Activated CD8-positive, alpha-beta T cell treated with anti-CD3 and anti-CD28 coated beads for 36 hours (primary cell): ENCODE data around the gene PPAT. TPM values are rescaled to one million over a fixed set of nuclear protein-coding genes. Genes with fewer than 3 reads are reported as not detected.

Experiments
- ATAC-seq: fragments of 200-7000 bp; cut with Tn5 transposase; one replicate; pipeline ENCODE4 v1.10.0; 2021; ENCODE audit warnings: mild to moderate bottlenecking, moderate library complexity
- CTCF ChIA-PET: fragments of 350-600 bp; sonication (Branson Sonifier 250); formaldehyde crosslinking; loops from one replicate; lab custom pipeline; 2021; ENCODE audit warnings: antibody characterized with exemption; lab: Charles Lee
- POLR2A ChIA-PET: fragments of 350-600 bp; sonication (Branson Sonifier 250); formaldehyde crosslinking; loops from one replicate; lab custom pipeline; 2021; ENCODE audit warnings: antibody characterized with exemption; lab: Charles Lee
- DNase-seq: peaks from one replicate; pipeline ENCODE4 v3.0.0-alpha.2; 2020
- H3K27ac Mint-ChIP-seq: one replicate; pipeline ENCODE4 v1.8.0; 2021; ENCODE audit warnings: mild to moderate bottlenecking, mixed read lengths
- H3K27me3 Mint-ChIP-seq: one replicate; pipeline ENCODE4 v1.8.0; 2021; ENCODE audit warnings: mixed read lengths
- H3K36me3 Mint-ChIP-seq: one replicate; pipeline ENCODE4 v1.8.0; 2021; ENCODE audit warnings: low read depth, mixed read lengths
- H3K4me1 Mint-ChIP-seq: one replicate; pipeline ENCODE4 v1.8.0; 2021; ENCODE audit warnings: low read depth, mixed read lengths
- H3K4me3 Mint-ChIP-seq: one replicate; pipeline ENCODE4 v1.8.0; 2021; ENCODE audit warnings: mild to moderate bottlenecking, moderate library complexity, mixed read lengths
- H3K9me3 Mint-ChIP-seq: one replicate; pipeline ENCODE4 v1.8.0; 2021; ENCODE audit warnings: mixed read lengths
- intact Hi-C: fragments of 100-400 bp; cut with micrococcal nuclease; formaldehyde crosslinking; loops from one replicate; pipeline ENCODE4 v1.10.0; 2022
- total RNA-seq, 2 experiments: library from RNA; stranded (reverse); gene quantifications; one replicate each; pipeline ENCODE4 v1.2.3, GENCODE V29; 2021
- TF ChIP-seq, protein P1 (sequence below): fragments of 200-600 bp; IDR thresholded peaks from one replicate; pipeline ENCODE4 v1.8.0; 2022; ENCODE audit warnings: antibody characterized with exemption, mild to moderate bottlenecking

Gene PPAT
- total RNA-seq, 2 experiments from 2014 or later = 44.1 to 46.9 TPM

GRCh38 chr4:56465599-56466295 is 30.3 kb upstream of the PPAT start:
- ChIA-PET POLR2A (interaction anchor here (0.8 to 2.4 kb wide), 11 partner anchors 8 to 189 kb away, joined by 3 to 14 read pairs (median 4); partner anchors contain the start of genes AASDH, PAICS and PPAT), CTCF (interaction anchor here (0.5 to 2.4 kb wide), 3 partner anchors 12 to 334 kb away, joined by 3 to 7 read pairs (median 5); no protein-coding TSS in a partner anchor)
- Mint-ChIP-seq H3K9me3 (no peaks in the 10 kb centered on the region), H3K36me3 (peaks cover 49% of the 10 kb centered on the region), H3K4me1 (peaks cover 59% of the 10 kb centered on the region), H3K4me3 (peak overlapping the region; percentile 94), H3K27ac (peak overlapping the region; percentile 95), H3K27me3 (no peaks in the 10 kb centered on the region)
- DNase-seq (no peak), ATAC-seq (no peak)
- TF ChIP-seq, protein P1, sequence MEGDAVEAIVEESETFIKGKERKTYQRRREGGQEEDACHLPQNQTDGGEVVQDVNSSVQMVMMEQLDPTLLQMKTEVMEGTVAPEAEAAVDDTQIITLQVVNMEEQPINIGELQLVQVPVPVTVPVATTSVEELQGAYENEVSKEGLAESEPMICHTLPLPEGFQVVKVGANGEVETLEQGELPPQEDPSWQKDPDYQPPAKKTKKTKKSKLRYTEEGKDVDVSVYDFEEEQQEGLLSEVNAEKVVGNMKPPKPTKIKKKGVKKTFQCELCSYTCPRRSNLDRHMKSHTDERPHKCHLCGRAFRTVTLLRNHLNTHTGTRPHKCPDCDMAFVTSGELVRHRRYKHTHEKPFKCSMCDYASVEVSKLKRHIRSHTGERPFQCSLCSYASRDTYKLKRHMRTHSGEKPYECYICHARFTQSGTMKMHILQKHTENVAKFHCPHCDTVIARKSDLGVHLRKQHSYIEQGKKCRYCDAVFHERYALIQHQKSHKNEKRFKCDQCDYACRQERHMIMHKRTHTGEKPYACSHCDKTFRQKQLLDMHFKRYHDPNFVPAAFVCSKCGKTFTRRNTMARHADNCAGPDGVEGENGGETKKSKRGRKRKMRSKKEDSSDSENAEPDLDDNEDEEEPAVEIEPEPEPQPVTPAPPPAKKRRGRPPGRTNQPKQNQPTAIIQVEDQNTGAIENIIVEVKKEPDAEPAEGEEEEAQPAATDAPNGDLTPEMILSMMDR = no peak
- intact Hi-C loops = loop anchor here (2.0 kb wide), 1 partner anchor 29 kb away; the partner anchor contains the start of gene PAICS

GRCh38 chr4:56464581-56464980 is 29.2 kb upstream of the PPAT start:
- Mint-ChIP-seq H3K4me3 (no peak overlapping the region), H3K9me3 (no peaks in the 10 kb centered on the region), H3K27me3 (no peaks in the 10 kb centered on the region), H3K4me1 (peaks cover 60% of the 10 kb centered on the region), H3K27ac (peak overlapping the region; percentile 3), H3K36me3 (peaks cover 53% of the 10 kb centered on the region)
- no peak for DNase-seq
- no peak for ATAC-seq
- intact Hi-C loops = no loop called here
- ChIA-PET POLR2A (interaction anchor here (0.8 to 2.0 kb wide), 5 partner anchors 12 to 37 kb away, joined by 3 to 14 read pairs (median 3); partner anchors contain the start of genes PAICS and PPAT), CTCF (interaction anchor here (2.4 kb wide), 1 partner anchor 11 kb away, joined by 7 read pairs; no protein-coding TSS in a partner anchor)
- TF ChIP-seq, protein P1 = no peak

- ATAC-seq = no peak
Observed at GRCh38 chr4:56463711-56464110, 28.3 kb upstream of the PPAT start.

DNA sequence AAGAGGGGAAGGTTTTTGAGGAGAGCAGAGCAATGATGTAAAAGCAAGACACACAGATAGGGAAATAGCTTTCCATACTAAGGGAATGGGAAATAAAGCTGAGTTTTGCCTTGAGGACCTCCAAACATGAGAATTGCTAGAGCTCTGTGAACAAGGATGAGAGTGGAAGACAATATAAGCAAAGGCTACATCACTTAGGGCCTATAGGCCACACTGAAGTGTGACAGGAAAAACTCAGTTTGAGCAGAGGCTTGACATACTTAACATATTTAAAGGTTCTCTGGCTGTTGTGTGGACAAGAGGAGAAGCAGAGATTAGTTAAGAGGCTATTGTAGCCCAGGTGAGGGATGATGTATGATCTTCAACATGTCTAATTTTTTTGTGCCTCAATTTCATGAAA is 26.7 kb upstream of the PPAT start:
- ChIA-PET CTCF (interaction anchor here (0.9 kb wide), 1 partner anchor 8 kb away, joined by 3 read pairs; no protein-coding TSS in a partner anchor), POLR2A (interaction anchor here (5.8 to 9.0 kb wide), 2 partner anchors 18 to 25 kb away, joined by 30 to 56 read pairs; partner anchors contain the start of genes PAICS and PPAT)
- TF ChIP-seq, protein P1 = no peak
- H3K27ac Mint-ChIP-seq = no peak overlapping the region
- intact Hi-C loops = no loop called here
- H3K36me3 Mint-ChIP-seq = peaks cover 56% of the 10 kb centered on the region
- no peak overlapping the region for H3K4me3 Mint-ChIP-seq
- peaks cover 47% of the 10 kb centered on the region for H3K4me1 Mint-ChIP-seq
- no peaks in the 10 kb centered on the region for H3K9me3 Mint-ChIP-seq
- ATAC-seq (no peak), DNase-seq (no peak)
- H3K27me3 Mint-ChIP-seq = no peaks in the 10 kb centered on the region

More at GRCh38 chr4:56463711-56464110, 28.3 kb upstream of the PPAT start:
- Mint-ChIP-seq H3K36me3 (peaks cover 54% of the 10 kb centered on the region), H3K27ac (no peak overlapping the region), H3K27me3 (no peaks in the 10 kb centered on the region), H3K4me3 (no peak overlapping the region), H3K9me3 (no peaks in the 10 kb centered on the region), H3K4me1 (peaks cover 52% of the 10 kb centered on the region)
- no peak for DNase-seq
- ChIA-PET POLR2A (interaction anchor here (0.8 to 9.0 kb wide), 4 partner anchors 12 to 185 kb away, joined by 3 to 56 read pairs (median 8); partner anchors contain the start of genes PAICS and PPAT), CTCF (no interaction called here)
- TF ChIP-seq, protein P1 = no peak
- intact Hi-C loops = no loop called here
